Pancreas (tissue), 10 donors: Measurements from ENCODE around the gene GSC2. TPM values are rescaled to one million over a fixed set of nuclear protein-coding genes. Genes with fewer than 3 reads are reported as not detected.
"Not testable (repeated sequence)": the region's sequence is repeated elsewhere in the genome, so short reads cannot be mapped to it uniquely, and the experiment has no call there.

ENCODE experiments used
- ATAC-seq, 4 donors: fragments of 200-7000 bp; cut with Tn5 transposase; one replicate each; pipeline versions ENCODE4 v1.8.0 to v1.9.1; 2020; ENCODE audit warnings: mild to moderate bottlenecking in 4 of 4, moderate library complexity in 4 of 4
- DNase-seq, 6 donors: peaks; one replicate each; pipeline ENCODE4 v3.0.0-alpha.2; 2020
- FAIRE-seq: peaks from 2 replicates; lab custom pipeline; 2012; peaks lifted over from hg19 to GRCh38; lab: Jason Lieb, UNC
- H3K27ac ChIP-seq, 4 donors: fragments of 200-600 bp; sonication (generic); 1 replicate in 3 of 4; 2 replicates in 1 of 4; pipeline versions ENCODE4 v1.5.0 to v1.8.0; 2020
- H3K27me3 ChIP-seq, 4 donors: fragments of 200-600 bp; one replicate each; pipeline ENCODE4 v1.8.0; 2021
- H3K36me3 ChIP-seq, 3 donors: fragments of 200-600 bp; sonication (generic) in 1 of 3; one replicate each; pipeline versions ENCODE4 v1.5.0 to v1.8.0; 2020 to 2021
- H3K4me1 ChIP-seq, 3 donors: fragments of 200-600 bp; one replicate each; pipeline ENCODE4 v1.8.0; 2021
- H3K4me3 ChIP-seq, 4 donors: fragments of 200-600 bp; sonication (generic) in 2 of 4; one replicate each; pipeline versions ENCODE4 v1.5.0 to v1.8.0; 2020 to 2021
- H3K9me3 ChIP-seq, 4 donors: fragments of 200-600 bp; one replicate each; pipeline ENCODE4 v1.8.0; 2021
- CTCF ChIP-seq, 4 donors: fragments of 200-600 bp; sonication (generic) in 3 of 4; IDR thresholded peaks; one replicate each; pipeline versions ENCODE4 v1.5.0 to v1.8.0; 2021; ENCODE audit warnings: antibody characterized with exemption in 4 of 4
- WGBS, 2 donors: extraction: QIAGEN DNeasy Blood & Tissue Kit; methylation state at CpG; one replicate each; pipeline ENCODE4 v1.1.7; 2013; 5-methylcytosine and 5-hydroxymethylcytosine counted together
- intact Hi-C, 3 donors: fragments of 100-400 bp; cut with DNase I; formaldehyde crosslinking; loops; one replicate each; pipeline versions ENCODE4 v1.11.1 to v1.14.2; 2022
- polyA plus RNA-seq, 2 donors: library from polyadenylated mRNA; stranded (reverse); fragments of 200-250 nt; gene quantifications; one replicate each; pipeline ENCODE4 v1.2.3, GENCODE V29; 2013
- total RNA-seq, 6 donors: library from RNA; stranded (reverse); fragmentation: NEBNext Ultra II Directional in 4 of 6; extraction: Animal tissue kit (Norgen Biotek cat#: 25700) in 4 of 6; gene quantifications; one replicate each; pipeline versions ENCODE4 v1.2.1 to v1.2.4, GENCODE V29; 2021 to 2023
- donor health status: healthy with polysubstance abuse.
- donor health status: DM: no; HTN: no; CAD: no; lungs with moderate emphysema.
- donor health status: DM: no; HTN: no; CAD: no.
- donor health status: control.
- donor health status: control.
- donor health status: Bipolar disorder and iron deficiency.
- donor health status: DM: yes; HTN: yes; CAD: no.
- donor health status: DM: no; HTN: no; CAD: no.
- donor health status: DM: no; HTN: no; CAD: no.
- donor health status: DM: yes; HTN: yes; CAD: no.

Gene GSC2
- total and polyA plus RNA-seq, 8 donors = not detected

DNA sequence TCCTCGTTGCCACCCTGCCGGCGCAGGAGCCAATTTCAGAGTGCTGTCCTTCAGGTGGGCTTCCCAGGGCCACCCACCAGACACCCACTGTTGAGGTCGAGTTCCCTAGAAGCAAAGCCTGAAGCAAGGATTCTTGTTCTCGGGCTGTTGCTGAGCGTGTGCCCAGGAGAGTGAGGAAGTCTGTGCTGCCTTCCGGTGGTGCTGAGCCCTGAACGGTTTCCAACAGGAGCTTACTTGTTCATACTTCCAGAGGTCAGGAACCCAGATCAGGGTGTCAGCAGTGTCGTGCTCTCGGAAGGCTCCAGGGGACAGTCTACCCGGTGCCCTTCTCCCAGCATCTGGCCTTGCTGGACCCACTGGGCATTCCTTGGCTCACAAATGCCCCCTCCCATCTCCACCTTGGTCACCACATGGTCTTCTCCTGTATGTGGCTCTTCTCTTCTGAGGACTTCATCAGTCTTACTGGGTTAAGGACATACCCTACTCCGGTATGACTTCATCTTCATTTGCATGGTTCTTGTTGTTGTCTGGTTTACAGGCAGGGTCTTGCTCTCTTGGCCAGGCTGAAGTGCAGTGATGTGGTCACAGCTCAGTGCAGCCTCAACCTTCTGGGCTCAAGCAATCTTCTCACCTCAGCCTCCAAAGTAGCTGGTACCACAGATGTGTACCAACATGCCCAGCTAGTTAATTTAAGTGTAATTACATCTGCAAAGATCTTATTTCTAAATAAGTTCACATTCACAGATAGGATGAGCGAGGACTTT is 17.2 kb upstream of the GSC2 start:
- no peak for DNase-seq
- intact Hi-C loops = no loop called here
- ATAC-seq = no peak
- TF ChIP-seq CTCF (IDR thresholded peaks at IDR 0.05) = no peak
- Histone ChIP-seq H3K9me3 (no peaks in the 10 kb centered on the region), H3K27ac (no peak overlapping the region), H3K36me3 (no peaks in the 10 kb centered on the region), H3K27me3 (peaks cover 0 to 13% (median 2%) of the 10 kb centered on the region in 4 donors), H3K4me1 (peaks cover 0 to 7% (median 6%) of the 10 kb centered on the region in 3 donors), H3K4me3 (no peak overlapping the region)
- WGBS, 2 donors = 55 to 62% methylated on average over 13 of the region's 13 CpGs
- FAIRE-seq = no peak

- Histone ChIP-seq H3K27me3 (peaks cover 0 to 13% (median 2%) of the 10 kb centered on the region in 4 donors), H3K27ac (no peak overlapping the region), H3K4me3 (no peak overlapping the region), H3K9me3 (no peaks in the 10 kb centered on the region), H3K36me3 (no peaks in the 10 kb centered on the region), H3K4me1 (peaks cover 0 to 6% (median 5%) of the 10 kb centered on the region in 3 donors)
- DNase-seq (no peak), ATAC-seq (no peak), FAIRE-seq (no peak)
- 64 to 68% methylated on average over 8 of the region's 8 CpGs for WGBS, 2 donors
- intact Hi-C loops = no loop called here
- no peak for TF ChIP-seq CTCF (IDR thresholded peaks at IDR 0.05)
Observed at GRCh38 chr22:19166421-19166820, 16.3 kb upstream of the GSC2 start.

GRCh38 chr22:19164425-19164824 is 14.3 kb upstream of the GSC2 start:
- FAIRE-seq (no peak), DNase-seq (no peak), ATAC-seq (no peak)
- Histone ChIP-seq H3K4me1 (no peaks in the 10 kb centered on the region), H3K27me3 (peaks cover 0 to 13% (median 0%) of the 10 kb centered on the region in 4 donors), H3K36me3 (no peaks in the 10 kb centered on the region), H3K27ac (no peak overlapping the region), H3K4me3 (no peak overlapping the region), H3K9me3 (no peaks in the 10 kb centered on the region)
- intact Hi-C loops = no loop called here
- TF ChIP-seq CTCF (IDR thresholded peaks at IDR 0.05) = no peak
- WGBS, 2 donors = 85 to 92% methylated on average over 6 of the region's 6 CpGs

GRCh38 chr22:19158649-19159048 is 8.6 kb upstream of the GSC2 start:
- FAIRE-seq, H3K27me3 ChIP-seq, H3K4me3 ChIP-seq, H3K27ac ChIP-seq, H3K36me3 ChIP-seq, ATAC-seq, H3K4me1 ChIP-seq, intact Hi-C loops, H3K9me3 ChIP-seq, DNase-seq: not testable (repeated sequence)
- 69 to 79% methylated on average over 11 of the region's 11 CpGs for WGBS, 2 donors

- ATAC-seq, H3K4me3 ChIP-seq, H3K36me3 ChIP-seq, FAIRE-seq, intact Hi-C loops, H3K27me3 ChIP-seq, H3K27ac ChIP-seq, DNase-seq, H3K9me3 ChIP-seq, H3K4me1 ChIP-seq: not testable (repeated sequence)
- 75 to 79% methylated on average over 9 of the region's 9 CpGs for WGBS, 2 donors
Observed at GRCh38 chr22:19156109-19156508, 6.0 kb upstream of the GSC2 start.
